GM18499 (cell line): ENCODE results near the gene TXN.

Experiments
- ATAC-seq: cut with Tn5 transposase; IDR thresholded peaks from one replicate; pipeline ENCODE4 v1.9.1; 2021; ENCODE audit warnings: moderate number of reproducible peaks; ENCODE audit not compliant: insufficient read depth, unreplicated experiment

TXN gene

GRCh38 chr9:110256380-110257096 is at the start of gene TXN:
Gene TXN, minus strand, starts transcription at chr9:110256507. Its CDS starts 72 bp downstream, at chr9:110256435.
- ATAC-seq = peak; percentile 41

GRCh38 chr9:110303133-110303532 is 46.8 kb upstream of the TXN start:
- ATAC-seq = no peak

- no peak for ATAC-seq
Measured at GRCh38 chr9:110298043-110298605, 41.8 kb upstream of the TXN start.

GRCh38 chr9:110293248-110293647 is 36.9 kb upstream of the TXN start:
- ATAC-seq = no peak

GRCh38 chr9:110291921-110292557 is 35.7 kb upstream of the TXN start:
- ATAC-seq = no peak

- ATAC-seq = no peak
Measured at GRCh38 chr9:110290001-110290400, 33.7 kb upstream of the TXN start.

GRCh38 chr9:110288503-110288902 is 32.2 kb upstream of the TXN start:
- ATAC-seq = no peak

GRCh38 chr9:110287289-110287680 is 31.0 kb upstream of the TXN start:
- ATAC-seq = no peak

GRCh38 chr9:110284211-110284844 is 28.0 kb upstream of the TXN start:
- ATAC-seq = no peak

GRCh38 chr9:110283751-110284150 is 27.4 kb upstream of the TXN start:
- no peak for ATAC-seq

- ATAC-seq = no peak
Measured at GRCh38 chr9:110282739-110283081, 26.4 kb upstream of the TXN start.

- ATAC-seq = no peak
Measured at GRCh38 chr9:110282018-110282738, 25.9 kb upstream of the TXN start.

GRCh38 chr9:110278080-110278707 is 21.9 kb upstream of the TXN start:
- no peak for ATAC-seq

GRCh38 chr9:110276781-110277180 is 20.5 kb upstream of the TXN start:
- no peak for ATAC-seq

GRCh38 chr9:110270211-110270995 is 14.1 kb upstream of the TXN start:
- ATAC-seq = no peak

- ATAC-seq = no peak
Measured at GRCh38 chr9:110266795-110267194, 10.5 kb upstream of the TXN start.

- no peak for ATAC-seq
Measured at GRCh38 chr9:110261632-110262031, 5.3 kb upstream of the TXN start.

- ATAC-seq = no peak
Measured at GRCh38 chr9:110260911-110261310, 4.6 kb upstream of the TXN start.

GRCh38 chr9:110259566-110259965 is 3.3 kb upstream of the TXN start:
- ATAC-seq = no peak

GRCh38 chr9:110258690-110259091 is 2.4 kb upstream of the TXN start:
- ATAC-seq = no peak
